Breast epithelium (tissue), 3 donors: ENCODE data around the gene SF3A1.

ENCODE experiments used
- CTCF ChIP-seq, 3 donors: fragments of 450-650 bp; IDR thresholded peaks; one replicate each; pipeline ENCODE4 v1.5.1; 2016 to 2017; ENCODE audit warnings: antibody characterized with exemption in 3 of 3, mild to moderate bottlenecking in 3 of 3, moderate library complexity in 3 of 3
- POLR2AphosphoS5 ChIP-seq, 3 donors: sonication (generic); formaldehyde crosslinking; IDR thresholded peaks; one replicate each; pipeline ENCODE4 v1.6.1; 2017; ENCODE audit warnings: antibody characterized with exemption in 3 of 3

GRCh38 chr22:30305906-30306626 is 50.6 kb downstream of the SF3A1 start:
- TF ChIP-seq CTCF (IDR thresholded peaks at IDR 0.05) (no peak), POLR2AphosphoS5 (IDR thresholded peaks at IDR 0.05) (no peak)
